H1 (cell line): ENCODE data around the gene CAPZA2. TPM values are rescaled to one million over a fixed set of nuclear protein-coding genes. Genes with fewer than 3 reads are reported as not detected.

Experiments
- POLR2A ChIP-seq, 2 experiments: IDR thresholded peaks; 1 replicate in 1 of 2; 2 replicates in 1 of 2; pipeline ENCODE4 v1.6.1; 2011; ENCODE audit warnings: low read depth in 2 of 2, low read length in 2 of 2, mild to moderate bottlenecking in 2 of 2; ENCODE audit errors: control extremely low read depth in 1 of 2
- RBBP5 ChIP-seq: IDR thresholded peaks from 2 replicates; pipeline ENCODE4 v1.7.1; 2012; ENCODE audit warnings: low read depth, mild to moderate bottlenecking, inconsistent platforms, low read length, moderate library complexity, borderline replicate concordance
- TBP ChIP-seq: IDR thresholded peaks from 2 replicates; pipeline ENCODE4 v1.6.1; 2011; ENCODE audit warnings: low read depth, low read length, improper control_type of control experiment
- YY1 ChIP-seq: IDR thresholded peaks from 2 replicates; pipeline ENCODE4 v1.6.1; 2011; ENCODE audit warnings: low read depth, mild to moderate bottlenecking, low read length
- polyA plus RNA-seq, 7 experiments: library from polyadenylated mRNA; depleted of rRNA in 3 of 7; stranded (reverse) in 5 of 7; unstranded in 2 of 7; fragments of >200 nt in 5 of 7; fragments of 200-250 nt in 2 of 7; gene quantifications; 1 replicate in 5 of 7; 2 replicates in 1 of 7; 4 replicates in 1 of 7; pipeline versions ENCODE4 v1.2.1 to v1.2.3, GENCODE V29; 2011 to 2013; ENCODE audit warnings: missing spikeins in 2 of 7, mixed read lengths in 2 of 7
- total RNA-seq: library from RNA; stranded (reverse); fragmentation: NEBNext Ultra II Directional; extraction: Animal tissue kit (Norgen Biotek cat#: 25700); gene quantifications from 2 replicates; pipeline ENCODE4 v1.2.1, GENCODE V29; 2021
- TF ChIP-seq, protein P1 (sequence below): IDR thresholded peaks from 2 replicates; pipeline ENCODE4 v1.6.1; 2011; ENCODE audit warnings: low read length, improper control_type of control experiment
- TF ChIP-seq, protein P2 (sequence below): fragments of 300-600 bp; sonication (generic); IDR thresholded peaks from 2 replicates; pipeline ENCODE4 v1.7.1; 2012; ENCODE audit warnings: low read length, moderate library complexity, mild to moderate bottlenecking, inconsistent platforms; ENCODE audit not compliant: insufficient replicate concordance

Gene CAPZA2
- total and polyA plus RNA-seq, 2 of the 8 experiments (the other 6 are each of a cell fraction or from before 2014, with no cell fraction given), result 33.2 to 145 TPM

DNA sequence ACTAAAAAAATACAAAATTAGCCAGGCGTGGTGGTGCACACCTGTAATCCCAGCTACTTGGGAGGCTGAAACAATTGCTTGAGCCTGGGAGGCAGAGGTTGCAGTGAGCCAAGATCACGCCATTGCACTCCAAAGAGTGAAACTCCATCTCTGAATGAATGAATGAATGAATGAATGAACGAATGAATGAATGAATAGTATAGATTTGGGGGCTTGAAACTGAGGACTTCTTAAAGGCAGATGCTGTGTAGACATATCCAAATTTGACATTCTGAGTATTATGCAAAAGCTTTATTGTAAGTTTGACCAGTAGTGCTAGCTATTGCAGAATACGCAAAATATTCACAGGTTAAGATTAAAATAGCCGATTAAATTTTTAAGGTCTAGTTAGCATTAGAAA is 60.2 kb downstream of the CAPZA2 start (continued):
- no peak for TF ChIP-seq YY1
- TF ChIP-seq, protein P1, sequence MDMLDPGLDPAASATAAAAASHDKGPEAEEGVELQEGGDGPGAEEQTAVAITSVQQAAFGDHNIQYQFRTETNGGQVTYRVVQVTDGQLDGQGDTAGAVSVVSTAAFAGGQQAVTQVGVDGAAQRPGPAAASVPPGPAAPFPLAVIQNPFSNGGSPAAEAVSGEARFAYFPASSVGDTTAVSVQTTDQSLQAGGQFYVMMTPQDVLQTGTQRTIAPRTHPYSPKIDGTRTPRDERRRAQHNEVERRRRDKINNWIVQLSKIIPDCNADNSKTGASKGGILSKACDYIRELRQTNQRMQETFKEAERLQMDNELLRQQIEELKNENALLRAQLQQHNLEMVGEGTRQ, result no peak
- TF ChIP-seq RBBP5, result no peak
- TF ChIP-seq TBP, result no peak
- TF ChIP-seq POLR2A (IDR thresholded peaks at IDR 0.05; ENCODE audit: control extremely low read depth in 1 of 2, low read depth in 2 of 2, low read length in 2 of 2), result no peak
- TF ChIP-seq, protein P2, sequence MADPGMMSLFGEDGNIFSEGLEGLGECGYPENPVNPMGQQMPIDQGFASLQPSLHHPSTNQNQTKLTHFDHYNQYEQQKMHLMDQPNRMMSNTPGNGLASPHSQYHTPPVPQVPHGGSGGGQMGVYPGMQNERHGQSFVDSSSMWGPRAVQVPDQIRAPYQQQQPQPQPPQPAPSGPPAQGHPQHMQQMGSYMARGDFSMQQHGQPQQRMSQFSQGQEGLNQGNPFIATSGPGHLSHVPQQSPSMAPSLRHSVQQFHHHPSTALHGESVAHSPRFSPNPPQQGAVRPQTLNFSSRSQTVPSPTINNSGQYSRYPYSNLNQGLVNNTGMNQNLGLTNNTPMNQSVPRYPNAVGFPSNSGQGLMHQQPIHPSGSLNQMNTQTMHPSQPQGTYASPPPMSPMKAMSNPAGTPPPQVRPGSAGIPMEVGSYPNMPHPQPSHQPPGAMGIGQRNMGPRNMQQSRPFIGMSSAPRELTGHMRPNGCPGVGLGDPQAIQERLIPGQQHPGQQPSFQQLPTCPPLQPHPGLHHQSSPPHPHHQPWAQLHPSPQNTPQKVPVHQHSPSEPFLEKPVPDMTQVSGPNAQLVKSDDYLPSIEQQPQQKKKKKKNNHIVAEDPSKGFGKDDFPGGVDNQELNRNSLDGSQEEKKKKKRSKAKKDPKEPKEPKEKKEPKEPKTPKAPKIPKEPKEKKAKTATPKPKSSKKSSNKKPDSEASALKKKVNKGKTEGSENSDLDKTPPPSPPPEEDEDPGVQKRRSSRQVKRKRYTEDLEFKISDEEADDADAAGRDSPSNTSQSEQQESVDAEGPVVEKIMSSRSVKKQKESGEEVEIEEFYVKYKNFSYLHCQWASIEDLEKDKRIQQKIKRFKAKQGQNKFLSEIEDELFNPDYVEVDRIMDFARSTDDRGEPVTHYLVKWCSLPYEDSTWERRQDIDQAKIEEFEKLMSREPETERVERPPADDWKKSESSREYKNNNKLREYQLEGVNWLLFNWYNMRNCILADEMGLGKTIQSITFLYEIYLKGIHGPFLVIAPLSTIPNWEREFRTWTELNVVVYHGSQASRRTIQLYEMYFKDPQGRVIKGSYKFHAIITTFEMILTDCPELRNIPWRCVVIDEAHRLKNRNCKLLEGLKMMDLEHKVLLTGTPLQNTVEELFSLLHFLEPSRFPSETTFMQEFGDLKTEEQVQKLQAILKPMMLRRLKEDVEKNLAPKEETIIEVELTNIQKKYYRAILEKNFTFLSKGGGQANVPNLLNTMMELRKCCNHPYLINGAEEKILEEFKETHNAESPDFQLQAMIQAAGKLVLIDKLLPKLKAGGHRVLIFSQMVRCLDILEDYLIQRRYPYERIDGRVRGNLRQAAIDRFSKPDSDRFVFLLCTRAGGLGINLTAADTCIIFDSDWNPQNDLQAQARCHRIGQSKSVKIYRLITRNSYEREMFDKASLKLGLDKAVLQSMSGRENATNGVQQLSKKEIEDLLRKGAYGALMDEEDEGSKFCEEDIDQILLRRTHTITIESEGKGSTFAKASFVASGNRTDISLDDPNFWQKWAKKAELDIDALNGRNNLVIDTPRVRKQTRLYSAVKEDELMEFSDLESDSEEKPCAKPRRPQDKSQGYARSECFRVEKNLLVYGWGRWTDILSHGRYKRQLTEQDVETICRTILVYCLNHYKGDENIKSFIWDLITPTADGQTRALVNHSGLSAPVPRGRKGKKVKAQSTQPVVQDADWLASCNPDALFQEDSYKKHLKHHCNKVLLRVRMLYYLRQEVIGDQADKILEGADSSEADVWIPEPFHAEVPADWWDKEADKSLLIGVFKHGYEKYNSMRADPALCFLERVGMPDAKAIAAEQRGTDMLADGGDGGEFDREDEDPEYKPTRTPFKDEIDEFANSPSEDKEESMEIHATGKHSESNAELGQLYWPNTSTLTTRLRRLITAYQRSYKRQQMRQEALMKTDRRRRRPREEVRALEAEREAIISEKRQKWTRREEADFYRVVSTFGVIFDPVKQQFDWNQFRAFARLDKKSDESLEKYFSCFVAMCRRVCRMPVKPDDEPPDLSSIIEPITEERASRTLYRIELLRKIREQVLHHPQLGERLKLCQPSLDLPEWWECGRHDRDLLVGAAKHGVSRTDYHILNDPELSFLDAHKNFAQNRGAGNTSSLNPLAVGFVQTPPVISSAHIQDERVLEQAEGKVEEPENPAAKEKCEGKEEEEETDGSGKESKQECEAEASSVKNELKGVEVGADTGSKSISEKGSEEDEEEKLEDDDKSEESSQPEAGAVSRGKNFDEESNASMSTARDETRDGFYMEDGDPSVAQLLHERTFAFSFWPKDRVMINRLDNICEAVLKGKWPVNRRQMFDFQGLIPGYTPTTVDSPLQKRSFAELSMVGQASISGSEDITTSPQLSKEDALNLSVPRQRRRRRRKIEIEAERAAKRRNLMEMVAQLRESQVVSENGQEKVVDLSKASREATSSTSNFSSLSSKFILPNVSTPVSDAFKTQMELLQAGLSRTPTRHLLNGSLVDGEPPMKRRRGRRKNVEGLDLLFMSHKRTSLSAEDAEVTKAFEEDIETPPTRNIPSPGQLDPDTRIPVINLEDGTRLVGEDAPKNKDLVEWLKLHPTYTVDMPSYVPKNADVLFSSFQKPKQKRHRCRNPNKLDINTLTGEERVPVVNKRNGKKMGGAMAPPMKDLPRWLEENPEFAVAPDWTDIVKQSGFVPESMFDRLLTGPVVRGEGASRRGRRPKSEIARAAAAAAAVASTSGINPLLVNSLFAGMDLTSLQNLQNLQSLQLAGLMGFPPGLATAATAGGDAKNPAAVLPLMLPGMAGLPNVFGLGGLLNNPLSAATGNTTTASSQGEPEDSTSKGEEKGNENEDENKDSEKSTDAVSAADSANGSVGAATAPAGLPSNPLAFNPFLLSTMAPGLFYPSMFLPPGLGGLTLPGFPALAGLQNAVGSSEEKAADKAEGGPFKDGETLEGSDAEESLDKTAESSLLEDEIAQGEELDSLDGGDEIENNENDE, result no peak
